Rectal smooth muscle tissue (tissue), 1 donor: ENCODE results near the gene FANCM.

ENCODE experiments used
- H3K27ac ChIP-seq: one replicate; pipeline ENCODE4 v1.7.0; 2013; ENCODE audit warnings: low read depth, low read length, inconsistent platforms
- H3K27me3 ChIP-seq: one replicate; pipeline ENCODE4 v1.7.0; 2013; ENCODE audit warnings: low read length; ENCODE audit not compliant: control insufficient read depth, insufficient read depth
- H3K36me3 ChIP-seq: one replicate; pipeline ENCODE4 v1.7.0; 2013; ENCODE audit warnings: low read length; ENCODE audit not compliant: control insufficient read depth, insufficient read depth
- H3K4me1 ChIP-seq: one replicate; pipeline ENCODE4 v1.7.0; 2013; ENCODE audit warnings: low read length; ENCODE audit not compliant: control insufficient read depth, insufficient read depth
- H3K4me3 ChIP-seq: one replicate; pipeline ENCODE4 v1.7.0; 2013; ENCODE audit warnings: low read length
- H3K9ac ChIP-seq: one replicate; pipeline ENCODE4 v1.7.0; 2013; ENCODE audit warnings: low read length

FANCM gene

GRCh38 chr14:45135659-45136395, at the start of gene FANCM:
TSS of gene FANCM (plus strand) at chr14:45135930. CDS start at chr14:45136032, 102 bp downstream.
- Histone ChIP-seq H3K36me3 (no peaks in the 10 kb centered on the region), H3K27ac (peak within 1 kb of the TSS; percentile 87), H3K4me1 (peaks cover 14% of the 10 kb centered on the region), H3K9ac (peak within 1 kb of the TSS; percentile 49), H3K27me3 (no peaks in the 10 kb centered on the region), H3K4me3 (peak within 1 kb of the TSS; percentile 89)

- Histone ChIP-seq H3K27me3 (no peaks in the 10 kb centered on the region), H3K4me3 (no peak overlapping the region), H3K36me3 (no peaks in the 10 kb centered on the region), H3K27ac (no peak overlapping the region), H3K4me1 (peaks cover 8% of the 10 kb centered on the region), H3K9ac (no peak overlapping the region)
Measured at GRCh38 chr14:45089813-45090212, 45.9 kb upstream of the FANCM start.

GRCh38 chr14:45091710-45092109, 44.0 kb upstream of the FANCM start:
- no peak overlapping the region for H3K9ac ChIP-seq
- H3K36me3 ChIP-seq = peaks cover 6% of the 10 kb centered on the region
- H3K4me1 ChIP-seq = no peaks in the 10 kb centered on the region
- H3K27me3 ChIP-seq = no peaks in the 10 kb centered on the region
- H3K4me3 ChIP-seq = no peak overlapping the region
- no peak overlapping the region for H3K27ac ChIP-seq

GRCh38 chr14:45094275-45094674, 41.5 kb upstream of the FANCM start:
- no peaks in the 10 kb centered on the region for H3K4me1 ChIP-seq
- no peak overlapping the region for H3K4me3 ChIP-seq
- no peak overlapping the region for H3K9ac ChIP-seq
- H3K27ac ChIP-seq = no peak overlapping the region
- peaks cover 6% of the 10 kb centered on the region for H3K36me3 ChIP-seq
- H3K27me3 ChIP-seq = no peaks in the 10 kb centered on the region

- Histone ChIP-seq H3K4me3 (no peak overlapping the region), H3K4me1 (no peaks in the 10 kb centered on the region), H3K36me3 (peaks cover 6% of the 10 kb centered on the region), H3K9ac (no peak overlapping the region), H3K27ac (no peak overlapping the region), H3K27me3 (no peaks in the 10 kb centered on the region)
Measured at GRCh38 chr14:45095143-45095542, 40.6 kb upstream of the FANCM start.

- Histone ChIP-seq H3K36me3 (peaks cover 6% of the 10 kb centered on the region), H3K27ac (no peak overlapping the region), H3K27me3 (no peaks in the 10 kb centered on the region), H3K9ac (no peak overlapping the region), H3K4me1 (no peaks in the 10 kb centered on the region), H3K4me3 (no peak overlapping the region)
Measured at GRCh38 chr14:45096218-45096617, 39.5 kb upstream of the FANCM start.

- Histone ChIP-seq H3K36me3 (peaks cover 9% of the 10 kb centered on the region), H3K4me3 (no peak overlapping the region), H3K27me3 (no peaks in the 10 kb centered on the region)
Measured at GRCh38 chr14:45103806-45104205, 31.9 kb upstream of the FANCM start.

GRCh38 chr14:45104561-45104960, 31.2 kb upstream of the FANCM start:
- no peak overlapping the region for H3K9ac ChIP-seq
- no peak overlapping the region for H3K27ac ChIP-seq
- no peaks in the 10 kb centered on the region for H3K27me3 ChIP-seq
- H3K36me3 ChIP-seq = peaks cover 9% of the 10 kb centered on the region
- no peaks in the 10 kb centered on the region for H3K4me1 ChIP-seq
- no peak overlapping the region for H3K4me3 ChIP-seq

More at GRCh38 chr14:45103806-45104205, 31.9 kb upstream of the FANCM start:
- H3K27ac ChIP-seq = no peak overlapping the region
- H3K9ac ChIP-seq = no peak overlapping the region
- H3K4me1 ChIP-seq = no peaks in the 10 kb centered on the region

- no peaks in the 10 kb centered on the region for H3K4me1 ChIP-seq
- H3K36me3 ChIP-seq = peaks cover 11% of the 10 kb centered on the region
- H3K27me3 ChIP-seq = no peaks in the 10 kb centered on the region
- no peak overlapping the region for H3K9ac ChIP-seq
- H3K27ac ChIP-seq = no peak overlapping the region
- H3K4me3 ChIP-seq = no peak overlapping the region
Measured at GRCh38 chr14:45112896-45113781, 22.6 kb upstream of the FANCM start.

GRCh38 chr14:45114327-45114726, 21.4 kb upstream of the FANCM start:
- Histone ChIP-seq H3K4me3 (no peak overlapping the region), H3K36me3 (peaks cover 11% of the 10 kb centered on the region), H3K27ac (no peak overlapping the region), H3K9ac (no peak overlapping the region), H3K27me3 (no peaks in the 10 kb centered on the region), H3K4me1 (no peaks in the 10 kb centered on the region)

- Histone ChIP-seq H3K36me3 (peaks cover 11% of the 10 kb centered on the region), H3K27me3 (no peaks in the 10 kb centered on the region), H3K4me3 (no peak overlapping the region), H3K27ac (no peak overlapping the region), H3K9ac (no peak overlapping the region), H3K4me1 (no peaks in the 10 kb centered on the region)
Measured at GRCh38 chr14:45118594-45118993, 17.1 kb upstream of the FANCM start.

GRCh38 chr14:45120096-45120495, 15.6 kb upstream of the FANCM start:
- no peaks in the 10 kb centered on the region for H3K27me3 ChIP-seq
- no peak overlapping the region for H3K27ac ChIP-seq
- peaks cover 11% of the 10 kb centered on the region for H3K36me3 ChIP-seq
- no peak overlapping the region for H3K4me3 ChIP-seq
- H3K4me1 ChIP-seq = no peaks in the 10 kb centered on the region
- H3K9ac ChIP-seq = no peak overlapping the region
